HEK293 (cell line): ENCODE measurements around the gene MVB12B.
A peak's percentile ranks its signal among the peaks of the same experiment; 100 is the strongest.

Experiments
- GLI2 ChIP-seq: fragments of 450-650 bp; formaldehyde crosslinking; IDR thresholded peaks from 2 replicates; pipeline ENCODE4; 2017; ENCODE audit warnings: missing biosample characterization, missing genetic modification characterization, low read depth, borderline replicate concordance
- HIC1 ChIP-seq: fragments of 450-650 bp; formaldehyde crosslinking; IDR thresholded peaks from 2 replicates; pipeline ENCODE4 v1.5.1; 2016; ENCODE audit warnings: missing biosample characterization, missing genetic modification characterization
- PATZ1 ChIP-seq: fragments of 450-650 bp; formaldehyde crosslinking; IDR thresholded peaks from 2 replicates; pipeline ENCODE4 v1.5.1; 2016; ENCODE audit warnings: missing biosample characterization, missing genetic modification characterization
- SP7 ChIP-seq: fragments of 450-650 bp; formaldehyde crosslinking; IDR thresholded peaks from 2 replicates; pipeline ENCODE4 v1.5.1; 2016; ENCODE audit warnings: missing biosample characterization, missing genetic modification characterization
- ZBTB17 ChIP-seq: fragments of 450-650 bp; formaldehyde crosslinking; IDR thresholded peaks from 2 replicates; pipeline ENCODE4 v1.5.1; 2016; ENCODE audit warnings: missing biosample characterization, missing genetic modification characterization
- ZBTB26 ChIP-seq: fragments of 450-650 bp; formaldehyde crosslinking; optimal IDR thresholded peaks from 2 replicates; pipeline ENCODE3; 2016; ENCODE audit warnings: missing biosample characterization, mild to moderate bottlenecking, missing genetic modification characterization
- ZBTB7A ChIP-seq: fragments of 450-650 bp; formaldehyde crosslinking; IDR thresholded peaks from 2 replicates; pipeline ENCODE4 v1.5.1; 2016; ENCODE audit warnings: low read depth, missing biosample characterization, missing genetic modification characterization
- ZFP3 ChIP-seq: fragments of 450-650 bp; formaldehyde crosslinking; IDR thresholded peaks from 2 replicates; pipeline ENCODE4 v1.5.1; 2016; ENCODE audit warnings: low read depth, missing biosample characterization, missing genetic modification characterization
- ZIC2 ChIP-seq: fragments of 450-650 bp; formaldehyde crosslinking; IDR thresholded peaks from 2 replicates; pipeline ENCODE4 v1.5.1; 2016; ENCODE audit warnings: missing biosample characterization, missing genetic modification characterization
- ZNF114 ChIP-seq: fragments of 450-650 bp; formaldehyde crosslinking; IDR thresholded peaks from 2 replicates; pipeline ENCODE4 v1.5.0; 2017; ENCODE audit warnings: missing biosample characterization, missing genetic modification characterization
- ZNF140 ChIP-seq: fragments of 450-650 bp; formaldehyde crosslinking; IDR thresholded peaks from 2 replicates; pipeline ENCODE4 v1.5.1; 2016; ENCODE audit warnings: missing biosample characterization, missing genetic modification characterization
- ZNF221 ChIP-seq: fragments of 450-650 bp; formaldehyde crosslinking; IDR thresholded peaks from 2 replicates; pipeline ENCODE4 v1.5.1; 2017; ENCODE audit warnings: missing biosample characterization, missing genetic modification characterization, borderline replicate concordance
- ZNF223 ChIP-seq: fragments of 450-650 bp; formaldehyde crosslinking; IDR thresholded peaks from 2 replicates; pipeline ENCODE4 v1.5.1; 2016; ENCODE audit warnings: missing biosample characterization, missing genetic modification characterization
- ZNF366 ChIP-seq: fragments of 450-650 bp; formaldehyde crosslinking; conservative IDR thresholded peaks from 2 replicates; pipeline ENCODE4 v1.5.1; 2016; ENCODE audit warnings: missing biosample characterization, missing genetic modification characterization
- ZNF514 ChIP-seq: fragments of 450-650 bp; formaldehyde crosslinking; IDR thresholded peaks from 2 replicates; pipeline ENCODE4 v1.5.1; 2016; ENCODE audit warnings: missing biosample characterization, missing genetic modification characterization
- ZNF548 ChIP-seq: fragments of 450-650 bp; formaldehyde crosslinking; IDR thresholded peaks from 2 replicates; pipeline ENCODE4 v1.5.1; 2016; ENCODE audit warnings: missing biosample characterization, missing genetic modification characterization
- ZNF623 ChIP-seq: fragments of 450-650 bp; formaldehyde crosslinking; IDR thresholded peaks from 2 replicates; pipeline ENCODE4 v1.5.1; 2016; ENCODE audit warnings: missing biosample characterization, missing genetic modification characterization
- ZNF654 ChIP-seq: fragments of 450-650 bp; formaldehyde crosslinking; IDR thresholded peaks from 2 replicates; pipeline ENCODE4 v1.5.1; 2016; ENCODE audit warnings: low read depth, missing biosample characterization, missing genetic modification characterization
- TF ChIP-seq, protein P1 (sequence below): fragments of 450-650 bp; formaldehyde crosslinking; IDR thresholded peaks from 2 replicates; pipeline ENCODE4 v1.5.1; 2016; ENCODE audit warnings: missing biosample characterization, missing genetic modification characterization, low read depth
- TF ChIP-seq, protein P2 (sequence below): fragments of 450-650 bp; IDR thresholded peaks from 2 replicates; pipeline ENCODE4 v1.5.1; 2018; ENCODE audit warnings: missing biosample characterization, missing genetic modification characterization

The MVB12B gene

GRCh38 chr9:126500600-126501382 lies 174.2 kb downstream of the MVB12B start (continued):
- TF ChIP-seq PATZ1 (tag by site-specific recombination), result 0 out of 2 replicates have a peak, but pooled peaks have one; percentile 19
- TF ChIP-seq, protein P1, sequence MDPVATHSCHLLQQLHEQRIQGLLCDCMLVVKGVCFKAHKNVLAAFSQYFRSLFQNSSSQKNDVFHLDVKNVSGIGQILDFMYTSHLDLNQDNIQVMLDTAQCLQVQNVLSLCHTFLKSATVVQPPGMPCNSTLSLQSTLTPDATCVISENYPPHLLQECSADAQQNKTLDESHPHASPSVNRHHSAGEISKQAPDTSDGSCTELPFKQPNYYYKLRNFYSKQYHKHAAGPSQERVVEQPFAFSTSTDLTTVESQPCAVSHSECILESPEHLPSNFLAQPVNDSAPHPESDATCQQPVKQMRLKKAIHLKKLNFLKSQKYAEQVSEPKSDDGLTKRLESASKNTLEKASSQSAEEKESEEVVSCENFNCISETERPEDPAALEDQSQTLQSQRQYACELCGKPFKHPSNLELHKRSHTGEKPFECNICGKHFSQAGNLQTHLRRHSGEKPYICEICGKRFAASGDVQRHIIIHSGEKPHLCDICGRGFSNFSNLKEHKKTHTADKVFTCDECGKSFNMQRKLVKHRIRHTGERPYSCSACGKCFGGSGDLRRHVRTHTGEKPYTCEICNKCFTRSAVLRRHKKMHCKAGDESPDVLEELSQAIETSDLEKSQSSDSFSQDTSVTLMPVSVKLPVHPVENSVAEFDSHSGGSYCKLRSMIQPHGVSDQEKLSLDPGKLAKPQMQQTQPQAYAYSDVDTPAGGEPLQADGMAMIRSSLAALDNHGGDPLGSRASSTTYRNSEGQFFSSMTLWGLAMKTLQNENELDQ (tag by site-specific recombination), result no peak
- TF ChIP-seq ZNF514 (tag by site-specific recombination), result no peak
- no peak for TF ChIP-seq ZNF114 (tag by site-specific recombination)
- no peak for TF ChIP-seq ZNF140 (tag by site-specific recombination)
- TF ChIP-seq ZBTB7A (tag by site-specific recombination), result no peak
- no peak for TF ChIP-seq GLI2 (tag by site-specific recombination)
- no peak for TF ChIP-seq SP7 (tag by site-specific recombination)
- peak; percentile 71 for TF ChIP-seq ZNF654 (tag by site-specific recombination)
- peak; percentile 91 for TF ChIP-seq HIC1
- TF ChIP-seq ZNF623 (tag by site-specific recombination), result no peak
- TF ChIP-seq ZNF223 (tag by site-specific recombination), result no peak
- no peak for TF ChIP-seq ZIC2 (tag by site-specific recombination)
- TF ChIP-seq ZBTB26 (tag by site-specific recombination), result peak; percentile 26
- TF ChIP-seq ZNF366 (tag by site-specific recombination), result 0 out of 2 replicates have a peak, but pooled peaks have one; percentile 20
- TF ChIP-seq ZFP3, result no peak
- peak; percentile 68; the same call in 1 of the 2 replicates for TF ChIP-seq ZBTB17
- no peak for TF ChIP-seq ZNF548 (tag by site-specific recombination)
- TF ChIP-seq, protein P2, sequence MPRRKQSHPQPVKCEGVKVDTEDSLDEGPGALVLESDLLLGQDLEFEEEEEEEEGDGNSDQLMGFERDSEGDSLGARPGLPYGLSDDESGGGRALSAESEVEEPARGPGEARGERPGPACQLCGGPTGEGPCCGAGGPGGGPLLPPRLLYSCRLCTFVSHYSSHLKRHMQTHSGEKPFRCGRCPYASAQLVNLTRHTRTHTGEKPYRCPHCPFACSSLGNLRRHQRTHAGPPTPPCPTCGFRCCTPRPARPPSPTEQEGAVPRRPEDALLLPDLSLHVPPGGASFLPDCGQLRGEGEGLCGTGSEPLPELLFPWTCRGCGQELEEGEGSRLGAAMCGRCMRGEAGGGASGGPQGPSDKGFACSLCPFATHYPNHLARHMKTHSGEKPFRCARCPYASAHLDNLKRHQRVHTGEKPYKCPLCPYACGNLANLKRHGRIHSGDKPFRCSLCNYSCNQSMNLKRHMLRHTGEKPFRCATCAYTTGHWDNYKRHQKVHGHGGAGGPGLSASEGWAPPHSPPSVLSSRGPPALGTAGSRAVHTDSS (tag by site-specific recombination), result 0 out of 2 replicates have a peak, but pooled peaks have one; percentile 12
- no peak for TF ChIP-seq ZNF221
- TF ChIP-seq, all 188 proteins: peak for 15
